Measurements from ENCODE around the gene HHIPL1. TPM values are rescaled to one million over a fixed set of nuclear protein-coding genes. Genes with fewer than 3 reads are reported as not detected.
A peak's percentile ranks its signal among the peaks of the same experiment; 100 is the strongest.

HHIPL1 gene
- polyA plus RNA-seq: under 1 TPM; 0.14 to 0.28 TPM

DNA sequence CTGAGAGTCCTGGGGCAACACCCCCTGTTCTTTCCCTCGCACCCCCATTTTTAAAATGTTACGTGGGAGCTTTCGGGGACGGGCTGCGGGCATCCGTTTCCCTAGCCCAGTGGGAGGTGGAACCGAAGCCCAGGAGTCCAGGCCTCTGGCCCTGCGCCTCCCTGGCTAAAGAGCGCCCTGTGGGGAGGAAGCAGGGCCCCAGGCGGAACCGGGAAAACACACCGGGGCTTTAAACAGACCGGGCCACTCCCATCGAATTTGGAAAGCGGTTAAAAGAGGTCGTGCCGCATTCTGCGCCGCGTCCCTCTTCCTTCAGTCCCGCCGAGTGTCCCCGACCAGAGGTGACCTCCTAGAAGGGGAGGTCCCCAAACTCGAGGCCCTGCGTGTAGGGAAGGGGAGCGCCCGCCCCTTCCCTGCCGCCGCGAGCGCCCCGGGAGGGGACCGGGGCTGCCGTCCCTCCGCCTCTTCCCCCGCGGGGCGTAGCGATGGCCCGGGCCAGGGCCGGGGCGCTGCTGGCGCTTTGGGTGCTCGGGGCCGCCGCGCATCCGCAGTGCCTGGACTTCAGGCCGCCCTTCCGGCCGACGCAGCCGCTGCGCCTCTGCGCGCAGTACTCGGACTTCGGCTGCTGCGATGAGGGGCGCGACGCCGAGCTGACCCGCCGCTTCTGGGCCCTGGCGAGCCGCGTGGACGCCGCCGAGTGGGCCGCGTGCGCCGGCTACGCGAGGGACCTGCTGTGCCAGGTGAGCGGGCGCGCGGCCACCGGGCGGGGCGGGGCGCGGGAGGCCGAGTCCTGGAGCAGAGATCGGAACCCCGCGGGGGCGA lies at the start of gene HHIPL1:
HHIPL1 (plus strand) TSS at position 407 of the 822 bp plus-strand sequence; CDS start at position 486, 79 bp downstream.
- H3K9me3 ChIP-seq (ENCODE audit: control insufficient read depth in 2 of 2, insufficient read depth in 1 of 2, low read depth in 1 of 2, low read length in 1 of 2): no peaks in the 10 kb centered on the region
- H3K4me1 ChIP-seq (ENCODE audit: control insufficient read depth in 2 of 2, insufficient read depth in 2 of 2, low read length in 1 of 2): peaks cover 9 to 22% of the 10 kb centered on the region in 2 donors
- no peaks in the 10 kb centered on the region for H3K36me3 ChIP-seq (ENCODE audit: control insufficient read depth in 2 of 2, insufficient read depth in 2 of 2, low read length in 1 of 2)
- H3K27me3 ChIP-seq (ENCODE audit: control insufficient read depth in 1 of 2, insufficient read depth in 2 of 2, low read length in 2 of 2): peaks cover 0 to 7% of the 10 kb centered on the region in 2 donors
- H3K27ac ChIP-seq (ENCODE audit: low read depth in 2 of 2, low read length in 1 of 2): no peak within 1 kb of the TSS
- H3K4me3 ChIP-seq (ENCODE audit: low read depth in 1 of 2, low read length in 2 of 2): peak within 1 kb of the TSS; percentile 44 to 45
- WGBS, 2 donors: 7% methylated on average over 76 to 91 of the region's 91 CpGs

- Histone ChIP-seq H3K4me1 (ENCODE audit: control insufficient read depth in 2 of 2, insufficient read depth in 2 of 2, low read length in 1 of 2) (peaks cover 13 to 37% of the 10 kb centered on the region in 2 donors), H3K27ac (ENCODE audit: low read depth in 2 of 2, low read length in 1 of 2) (peak overlapping the region; percentile 39 to 75), H3K4me3 (ENCODE audit: low read depth in 1 of 2, low read length in 2 of 2) (no peak overlapping the region), H3K27me3 (ENCODE audit: control insufficient read depth in 1 of 2, insufficient read depth in 2 of 2, low read length in 2 of 2) (no peaks in the 10 kb centered on the region), H3K36me3 (ENCODE audit: control insufficient read depth in 2 of 2, insufficient read depth in 2 of 2, low read length in 1 of 2) (peaks cover 0 to 2% of the 10 kb centered on the region in 2 donors), H3K9me3 (ENCODE audit: control insufficient read depth in 2 of 2, insufficient read depth in 1 of 2, low read depth in 1 of 2, low read length in 1 of 2) (no peaks in the 10 kb centered on the region)
- WGBS, 2 donors: 51 to 52% methylated on average over 7 of the region's 7 CpGs
These were observed 49.4 kb upstream of the HHIPL1 start for GRCh38 chr14:99595524-99595923.

DNA sequence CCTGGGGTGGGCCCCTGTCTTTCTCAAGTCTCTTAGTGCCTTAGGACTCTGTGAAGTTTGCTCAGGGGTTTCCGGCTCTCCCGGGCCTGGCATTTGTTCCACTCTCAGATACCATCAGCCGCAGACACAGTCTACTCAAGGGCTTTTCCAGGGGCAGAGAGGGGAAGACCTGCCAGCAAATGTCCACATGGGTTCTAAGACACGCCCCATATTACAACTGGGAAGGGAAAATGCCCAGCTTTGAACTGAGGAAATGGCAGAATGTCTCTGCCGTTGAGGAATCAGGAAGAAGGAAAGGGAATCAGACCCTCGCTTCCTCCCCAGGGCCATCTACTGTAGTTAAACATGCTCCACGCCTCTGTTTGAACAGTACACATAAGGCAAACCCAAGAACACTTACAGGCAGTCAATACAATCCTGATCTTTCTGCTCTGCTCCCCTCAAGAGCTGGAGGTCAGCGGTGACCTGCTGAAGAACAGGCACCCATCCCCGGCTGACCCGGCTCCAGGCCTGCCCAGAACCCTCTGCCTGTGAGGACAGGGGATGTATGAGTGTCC lies 48.8 kb upstream of the HHIPL1 start:
- Histone ChIP-seq H3K4me1 (ENCODE audit: control insufficient read depth in 2 of 2, insufficient read depth in 2 of 2, low read length in 1 of 2) (peaks cover 13 to 32% of the 10 kb centered on the region in 2 donors), H3K9me3 (ENCODE audit: control insufficient read depth in 2 of 2, insufficient read depth in 1 of 2, low read depth in 1 of 2, low read length in 1 of 2) (no peaks in the 10 kb centered on the region), H3K4me3 (ENCODE audit: low read depth in 1 of 2, low read length in 2 of 2) (no peak overlapping the region), H3K27me3 (ENCODE audit: control insufficient read depth in 1 of 2, insufficient read depth in 2 of 2, low read length in 2 of 2) (no peaks in the 10 kb centered on the region), H3K36me3 (ENCODE audit: control insufficient read depth in 2 of 2, insufficient read depth in 2 of 2, low read length in 1 of 2) (peaks cover 0 to 2% of the 10 kb centered on the region in 2 donors), H3K27ac (ENCODE audit: low read depth in 2 of 2, low read length in 1 of 2) (peak overlapping the region; percentile 39 to 75)
- WGBS, 2 donors: 56 to 77% methylated on average over 10 of the region's 10 CpGs

DNA sequence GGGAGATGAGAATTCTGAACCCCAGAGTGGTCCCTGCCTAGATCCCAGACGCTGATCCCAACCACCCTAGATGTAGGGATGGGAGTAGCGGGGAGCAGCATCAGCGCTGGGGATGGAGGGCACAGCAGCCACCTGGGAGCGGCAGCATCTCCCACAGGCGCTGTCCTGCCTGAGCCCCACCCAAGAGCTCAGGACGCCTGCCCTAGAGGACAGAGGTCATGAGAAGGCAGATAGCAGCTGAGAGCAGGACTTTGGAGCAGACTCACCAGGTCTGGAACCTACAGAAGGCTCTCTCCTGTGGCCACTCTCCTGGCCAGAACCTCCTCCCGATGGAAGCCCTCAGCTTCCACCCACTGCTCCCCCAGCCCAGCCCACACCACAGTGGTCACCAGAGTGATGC lies 48.2 kb upstream of the HHIPL1 start:
- WGBS, 2 donors: 88 to 89% methylated on average over 7 of the region's 7 CpGs
- peak overlapping the region in 1 of 2 donors; percentile 66 for H3K27ac ChIP-seq (ENCODE audit: low read depth in 2 of 2, low read length in 1 of 2)
- no peaks in the 10 kb centered on the region for H3K9me3 ChIP-seq (ENCODE audit: control insufficient read depth in 2 of 2, insufficient read depth in 1 of 2, low read depth in 1 of 2, low read length in 1 of 2)
- peaks cover 13 to 33% of the 10 kb centered on the region in 2 donors for H3K4me1 ChIP-seq (ENCODE audit: control insufficient read depth in 2 of 2, insufficient read depth in 2 of 2, low read length in 1 of 2)
- H3K27me3 ChIP-seq (ENCODE audit: control insufficient read depth in 1 of 2, insufficient read depth in 2 of 2, low read length in 2 of 2): no peaks in the 10 kb centered on the region
- peaks cover 0 to 2% of the 10 kb centered on the region in 2 donors for H3K36me3 ChIP-seq (ENCODE audit: control insufficient read depth in 2 of 2, insufficient read depth in 2 of 2, low read length in 1 of 2)
- H3K4me3 ChIP-seq (ENCODE audit: low read depth in 1 of 2, low read length in 2 of 2): no peak overlapping the region

GRCh38 chr14:99597911-99598600 lies 46.9 kb upstream of the HHIPL1 start:
- 87 to 89% methylated on average over 20 of the region's 20 CpGs for WGBS, 2 donors
- peak overlapping the region in 1 of 2 donors; percentile 1 for H3K27ac ChIP-seq (ENCODE audit: low read depth in 2 of 2, low read length in 1 of 2)

DNA sequence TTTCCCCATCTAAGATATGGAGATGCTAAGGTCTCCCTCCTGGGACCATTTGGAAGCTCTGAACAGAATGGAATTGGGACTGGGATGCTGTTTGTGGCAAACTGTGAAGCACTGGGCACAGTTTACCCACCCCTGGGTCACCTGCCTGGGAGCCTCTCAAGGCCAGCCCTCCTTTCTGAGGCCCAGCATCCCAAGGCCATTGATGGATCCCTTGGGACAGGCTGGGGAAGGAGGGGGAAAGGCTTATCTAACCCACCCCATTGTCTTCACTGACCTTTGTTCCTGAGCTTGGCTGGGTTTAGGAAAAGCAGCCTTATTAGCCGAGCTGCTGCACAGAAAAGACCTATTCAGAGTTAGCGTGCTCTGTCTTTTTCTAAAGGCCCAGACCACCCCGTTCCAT lies 46.2 kb upstream of the HHIPL1 start:
- 60 to 73% methylated on average over 3 of the region's 3 CpGs for WGBS, 2 donors
- Histone ChIP-seq H3K27me3 (ENCODE audit: control insufficient read depth in 1 of 2, insufficient read depth in 2 of 2, low read length in 2 of 2) (no peaks in the 10 kb centered on the region), H3K4me1 (ENCODE audit: control insufficient read depth in 2 of 2, insufficient read depth in 2 of 2, low read length in 1 of 2) (peaks cover 9 to 41% of the 10 kb centered on the region in 2 donors), H3K27ac (ENCODE audit: low read depth in 2 of 2, low read length in 1 of 2) (peak overlapping the region in 1 of 2 donors; percentile 1), H3K9me3 (ENCODE audit: control insufficient read depth in 2 of 2, insufficient read depth in 1 of 2, low read depth in 1 of 2, low read length in 1 of 2) (no peaks in the 10 kb centered on the region), H3K36me3 (ENCODE audit: control insufficient read depth in 2 of 2, insufficient read depth in 2 of 2, low read length in 1 of 2) (peaks cover 0 to 2% of the 10 kb centered on the region in 2 donors), H3K4me3 (ENCODE audit: low read depth in 1 of 2, low read length in 2 of 2) (no peak overlapping the region)

More at GRCh38 chr14:99597911-99598600, 46.9 kb upstream of the HHIPL1 start:
- H3K4me3 ChIP-seq (ENCODE audit: low read depth in 1 of 2, low read length in 2 of 2): no peak overlapping the region
- H3K36me3 ChIP-seq (ENCODE audit: control insufficient read depth in 2 of 2, insufficient read depth in 2 of 2, low read length in 1 of 2): peaks cover 0 to 2% of the 10 kb centered on the region in 2 donors
- H3K27me3 ChIP-seq (ENCODE audit: control insufficient read depth in 1 of 2, insufficient read depth in 2 of 2, low read length in 2 of 2): no peaks in the 10 kb centered on the region
- H3K4me1 ChIP-seq (ENCODE audit: control insufficient read depth in 2 of 2, insufficient read depth in 2 of 2, low read length in 1 of 2): peaks cover 13 to 34% of the 10 kb centered on the region in 2 donors
- no peaks in the 10 kb centered on the region for H3K9me3 ChIP-seq (ENCODE audit: control insufficient read depth in 2 of 2, insufficient read depth in 1 of 2, low read depth in 1 of 2, low read length in 1 of 2)

DNA sequence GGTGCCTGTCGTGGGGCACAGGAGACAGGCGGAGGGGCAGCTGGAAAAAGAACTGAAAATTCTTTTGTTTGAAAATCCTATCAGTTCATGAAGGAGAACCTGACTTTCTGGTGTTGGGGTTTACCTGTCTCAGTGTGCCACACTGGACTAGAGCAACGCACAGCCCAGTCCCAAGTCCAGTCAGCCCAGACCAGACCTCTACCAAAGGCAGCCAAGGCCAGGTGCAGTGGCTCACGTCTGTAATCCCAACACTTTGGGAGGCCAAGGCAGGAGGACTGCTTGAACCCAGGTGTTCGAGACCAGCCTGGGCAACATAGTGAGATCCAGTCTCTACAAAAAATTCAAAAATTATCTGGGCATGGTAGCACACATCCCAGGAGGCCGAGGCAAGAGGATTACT lies 45.5 kb upstream of the HHIPL1 start:
- peaks cover 9 to 41% of the 10 kb centered on the region in 2 donors for H3K4me1 ChIP-seq (ENCODE audit: control insufficient read depth in 2 of 2, insufficient read depth in 2 of 2, low read length in 1 of 2)
- H3K9me3 ChIP-seq (ENCODE audit: control insufficient read depth in 2 of 2, insufficient read depth in 1 of 2, low read depth in 1 of 2, low read length in 1 of 2): no peaks in the 10 kb centered on the region
- H3K27ac ChIP-seq (ENCODE audit: low read depth in 2 of 2, low read length in 1 of 2): no peak overlapping the region
- H3K36me3 ChIP-seq (ENCODE audit: control insufficient read depth in 2 of 2, insufficient read depth in 2 of 2, low read length in 1 of 2): peaks cover 0 to 2% of the 10 kb centered on the region in 2 donors
- H3K4me3 ChIP-seq (ENCODE audit: low read depth in 1 of 2, low read length in 2 of 2): no peak overlapping the region
- 65 to 76% methylated on average over 6 of the region's 6 CpGs for WGBS, 2 donors
- H3K27me3 ChIP-seq (ENCODE audit: control insufficient read depth in 1 of 2, insufficient read depth in 2 of 2, low read length in 2 of 2): no peaks in the 10 kb centered on the region

DNA sequence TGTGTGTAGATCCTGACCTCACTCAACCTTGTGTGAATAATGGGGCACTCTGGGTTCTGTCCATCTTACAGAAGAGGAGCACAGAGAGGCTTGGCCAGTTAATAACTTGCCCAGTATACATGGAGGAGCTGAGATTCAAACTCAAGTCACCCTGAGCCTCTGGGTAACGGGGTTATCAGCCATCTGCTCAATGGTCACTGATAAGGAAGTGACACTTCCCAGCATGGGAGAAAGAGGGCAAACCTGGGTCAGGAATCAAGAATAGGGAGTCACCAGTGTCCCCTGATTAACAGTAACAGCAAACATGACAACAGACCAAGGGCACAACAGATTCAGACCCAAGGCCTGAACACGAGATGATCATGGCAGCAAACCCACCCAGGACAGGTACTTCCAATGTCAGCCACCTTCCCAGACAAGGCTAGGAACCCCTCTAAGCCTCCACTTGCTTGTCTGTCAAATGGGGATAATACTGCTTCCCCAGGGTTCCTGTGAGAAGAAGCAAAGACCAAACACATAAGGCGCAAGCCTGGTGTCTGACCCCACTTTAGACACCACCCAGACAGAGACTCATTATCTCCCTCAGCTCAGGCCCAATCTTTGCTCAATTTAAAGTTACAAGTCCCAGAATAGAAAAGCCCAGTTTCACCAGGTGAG lies 44.6 kb upstream of the HHIPL1 start:
- WGBS, 2 donors: 80 to 88% methylated on average over 3 of the region's 3 CpGs
- Histone ChIP-seq H3K9me3 (ENCODE audit: control insufficient read depth in 2 of 2, insufficient read depth in 1 of 2, low read depth in 1 of 2, low read length in 1 of 2) (no peaks in the 10 kb centered on the region), H3K36me3 (ENCODE audit: control insufficient read depth in 2 of 2, insufficient read depth in 2 of 2, low read length in 1 of 2) (peaks cover 0 to 2% of the 10 kb centered on the region in 2 donors), H3K27ac (ENCODE audit: low read depth in 2 of 2, low read length in 1 of 2) (peak overlapping the region in 1 of 2 donors; percentile 2), H3K4me1 (ENCODE audit: control insufficient read depth in 2 of 2, insufficient read depth in 2 of 2, low read length in 1 of 2) (peaks cover 9 to 41% of the 10 kb centered on the region in 2 donors), H3K4me3 (ENCODE audit: low read depth in 1 of 2, low read length in 2 of 2) (no peak overlapping the region), H3K27me3 (ENCODE audit: control insufficient read depth in 1 of 2, insufficient read depth in 2 of 2, low read length in 2 of 2) (no peaks in the 10 kb centered on the region)

- Histone ChIP-seq H3K4me1 (ENCODE audit: control insufficient read depth in 2 of 2, insufficient read depth in 2 of 2, low read length in 1 of 2) (peaks cover 8 to 38% of the 10 kb centered on the region in 2 donors), H3K36me3 (ENCODE audit: control insufficient read depth in 2 of 2, insufficient read depth in 2 of 2, low read length in 1 of 2) (peaks cover 0 to 2% of the 10 kb centered on the region in 2 donors), H3K27ac (ENCODE audit: low read depth in 2 of 2, low read length in 1 of 2) (peak overlapping the region; percentile 47 to 79), H3K9me3 (ENCODE audit: control insufficient read depth in 2 of 2, insufficient read depth in 1 of 2, low read depth in 1 of 2, low read length in 1 of 2) (no peaks in the 10 kb centered on the region), H3K27me3 (ENCODE audit: control insufficient read depth in 1 of 2, insufficient read depth in 2 of 2, low read length in 2 of 2) (no peaks in the 10 kb centered on the region), H3K4me3 (ENCODE audit: low read depth in 1 of 2, low read length in 2 of 2) (peak overlapping the region in 1 of 2 donors; percentile 64)
- 49 to 57% methylated on average over 8 of the region's 8 CpGs for WGBS, 2 donors
These were observed 43.5 kb upstream of the HHIPL1 start for GRCh38 chr14:99601361-99601831.
